HG03565 (cell line): ENCODE measurements around the gene HOXD9.

Experiments used
- ATAC-seq: cut with Tn5 transposase; IDR thresholded peaks from one replicate; pipeline ENCODE4 v1.9.1; 2021; ENCODE audit warnings: mild to moderate bottlenecking, moderate library complexity; ENCODE audit not compliant: unreplicated experiment

The HOXD9 gene

DNA sequence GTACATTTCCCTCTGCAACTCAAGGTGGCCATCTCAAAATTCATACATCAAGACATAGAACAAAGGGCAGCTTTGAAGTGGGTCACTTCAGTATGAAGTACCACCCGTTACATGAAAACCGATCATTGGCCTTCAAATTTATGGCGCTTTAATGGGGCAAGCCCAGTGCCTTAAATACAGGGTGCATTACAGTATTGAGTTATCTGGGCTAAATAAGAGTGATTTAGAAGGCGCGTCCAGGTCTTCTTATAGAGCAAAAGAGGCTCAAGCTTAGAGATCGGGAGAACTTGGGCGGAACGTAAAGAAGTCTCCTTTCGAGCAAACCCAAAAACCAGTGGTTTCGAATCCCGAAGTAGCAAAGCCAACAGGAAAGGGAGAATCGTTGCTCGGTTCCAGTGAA lies 41.7 kb downstream of the HOXD9 start:
- ATAC-seq: no peak

DNA sequence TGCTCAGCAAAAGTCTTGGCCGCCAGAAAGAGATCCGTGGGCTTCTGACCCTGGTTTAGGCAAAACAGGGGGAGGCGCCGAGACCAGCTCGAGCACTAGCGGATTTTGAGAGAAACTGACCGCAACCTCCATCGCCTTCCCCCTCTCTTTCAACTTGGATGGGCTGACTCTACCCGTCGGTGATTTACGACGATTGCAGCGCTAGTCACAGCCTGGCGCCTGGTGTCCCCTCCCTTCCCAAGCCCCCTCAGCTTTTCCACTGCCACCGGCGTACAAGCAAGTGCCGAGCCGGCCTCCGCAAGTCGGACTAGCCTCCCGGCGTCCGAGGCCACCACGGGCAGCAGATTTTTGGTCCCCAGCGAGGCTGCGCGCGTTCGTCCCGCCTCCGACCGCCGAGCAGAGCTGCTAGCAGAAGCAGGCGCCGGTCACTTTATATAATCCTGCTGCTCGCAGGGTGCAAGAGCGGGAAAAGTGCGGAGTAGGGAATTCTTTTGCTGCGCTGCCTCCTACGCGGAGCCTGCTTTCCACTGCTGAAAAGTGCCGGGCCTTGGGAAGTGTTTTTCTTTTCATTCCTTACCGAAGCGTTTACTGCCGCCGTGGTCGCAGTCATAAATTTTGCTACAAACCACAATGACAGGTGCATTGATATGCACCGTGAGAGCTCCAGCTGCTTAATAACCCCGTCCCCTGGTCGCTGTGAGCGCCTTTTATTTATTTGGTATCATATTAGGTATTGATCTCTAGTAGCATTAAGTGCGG lies 42.3 kb downstream of the HOXD9 start:
- no peak for ATAC-seq

DNA sequence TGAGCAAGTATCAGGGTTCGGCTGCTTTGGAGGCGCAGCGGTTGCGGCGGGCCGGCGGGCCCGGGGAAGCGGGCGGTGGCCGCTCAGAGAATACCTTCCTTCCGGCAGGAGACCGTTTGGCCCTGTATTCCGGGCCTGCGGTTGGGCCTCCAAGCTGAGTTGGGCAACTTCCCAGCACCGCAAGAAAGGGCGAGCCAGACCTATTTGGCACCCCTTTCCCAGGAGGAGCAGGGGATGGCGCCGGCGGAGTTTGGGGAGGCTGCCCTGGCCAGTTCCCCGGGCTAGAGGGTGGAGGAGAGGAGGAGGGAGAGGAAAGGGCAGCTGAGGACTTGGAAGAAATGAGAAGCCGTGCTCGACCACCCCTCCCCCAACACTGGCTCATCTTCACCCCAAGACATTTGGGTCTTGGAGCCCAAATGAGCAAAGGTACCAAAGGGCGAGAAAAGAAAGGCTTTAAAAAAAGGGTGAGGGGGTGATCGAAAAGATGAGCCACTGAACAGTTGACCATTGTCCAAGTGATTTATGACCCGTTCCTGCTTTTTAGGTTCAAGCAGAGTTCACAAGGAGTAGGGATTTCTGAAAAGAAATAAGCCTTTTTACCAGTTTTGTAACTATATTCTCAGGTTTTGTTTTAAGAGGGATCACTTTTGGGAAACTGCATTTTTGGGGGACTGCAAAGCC lies 43.0 kb downstream of the HOXD9 start:
- ATAC-seq: no peak

DNA sequence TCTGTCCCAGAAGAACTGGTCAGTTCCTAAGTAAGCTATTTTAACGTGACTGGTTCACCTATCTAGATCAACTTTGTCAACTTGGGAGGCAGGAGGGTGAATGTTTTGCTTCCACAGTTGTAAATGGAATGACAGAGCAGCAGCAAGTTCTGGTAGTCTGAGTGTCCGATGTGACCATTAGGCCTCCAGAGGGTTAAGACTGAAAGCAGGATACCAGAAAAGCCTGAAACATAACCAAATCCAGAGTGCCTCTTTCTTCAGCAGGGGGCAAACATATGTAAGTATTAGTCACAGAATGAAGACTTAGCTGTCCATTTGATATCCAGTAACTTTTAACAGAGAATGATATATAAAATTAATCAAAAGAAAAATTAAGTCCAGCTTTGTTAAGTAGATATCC lies 43.8 kb downstream of the HOXD9 start:
- ATAC-seq: no peak

- ATAC-seq: no peak
Measured at GRCh38 chr2:176167398-176167797, 44.9 kb downstream of the HOXD9 start.

- no peak for ATAC-seq
Measured at GRCh38 chr2:176169181-176169580, 46.7 kb downstream of the HOXD9 start.

GRCh38 chr2:176169711-176170110 lies 47.2 kb downstream of the HOXD9 start:
- ATAC-seq: no peak

- ATAC-seq: no peak
Measured at GRCh38 chr2:176170602-176171305, 48.2 kb downstream of the HOXD9 start.

DNA sequence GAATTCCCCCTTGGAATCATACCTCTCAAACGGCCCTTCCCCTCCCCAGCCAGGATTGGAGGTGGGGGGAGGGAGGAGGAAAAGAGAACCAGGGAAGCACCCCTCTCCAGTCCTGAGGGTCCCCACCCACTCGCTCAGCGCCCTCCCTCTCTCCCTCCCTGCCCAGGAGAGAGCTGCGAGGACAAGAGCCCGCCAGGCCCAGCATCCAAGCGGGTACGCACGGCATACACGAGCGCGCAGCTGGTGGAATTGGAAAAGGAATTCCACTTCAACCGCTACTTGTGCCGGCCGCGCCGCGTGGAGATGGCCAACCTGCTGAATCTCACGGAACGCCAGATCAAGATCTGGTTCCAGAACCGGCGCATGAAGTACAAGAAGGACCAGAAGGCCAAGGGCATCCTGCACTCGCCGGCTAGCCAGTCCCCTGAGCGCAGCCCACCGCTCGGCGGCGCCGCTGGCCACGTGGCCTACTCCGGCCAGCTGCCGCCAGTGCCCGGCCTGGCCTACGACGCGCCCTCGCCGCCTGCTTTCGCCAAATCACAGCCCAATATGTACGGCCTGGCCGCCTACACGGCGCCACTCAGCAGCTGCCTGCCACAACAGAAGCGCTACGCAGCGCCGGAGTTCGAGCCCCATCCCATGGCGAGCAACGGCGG lies 49.0 kb downstream of the HOXD9 start:
- ATAC-seq: no peak

- ATAC-seq: no peak
Measured at GRCh38 chr2:176172007-176172894, 49.7 kb downstream of the HOXD9 start.

DNA sequence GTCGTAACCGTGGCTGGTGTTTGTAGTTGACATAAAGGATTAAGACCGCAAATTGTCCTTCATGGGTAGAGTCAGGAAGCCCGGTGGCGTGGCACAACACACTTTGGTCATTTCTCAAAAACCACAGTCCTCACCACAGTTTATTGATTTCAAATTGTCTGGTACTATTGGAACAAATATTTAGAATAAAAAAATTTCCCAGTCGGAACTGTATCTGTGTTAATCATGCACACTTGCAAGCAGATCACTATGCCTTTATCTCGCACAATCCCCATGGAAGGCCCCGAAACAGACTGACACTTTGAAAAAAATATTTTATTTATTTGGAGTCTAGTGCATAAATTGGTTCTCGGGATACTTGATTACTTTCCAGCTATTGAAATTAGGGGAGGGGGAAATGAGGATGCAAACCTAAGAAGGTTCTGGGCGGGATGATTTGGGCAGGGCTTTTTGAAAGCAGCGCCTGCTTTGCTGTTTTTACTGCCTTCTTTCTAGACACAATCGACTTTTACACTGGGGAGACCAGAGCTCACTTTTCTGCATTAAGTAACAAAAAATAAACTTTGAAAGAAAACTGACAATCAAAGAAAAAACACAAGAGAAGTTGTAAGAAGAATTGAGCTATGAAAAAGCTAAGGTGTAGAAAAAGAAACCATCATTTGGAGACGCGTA lies 50.5 kb downstream of the HOXD9 start:
- ATAC-seq: no peak

DNA sequence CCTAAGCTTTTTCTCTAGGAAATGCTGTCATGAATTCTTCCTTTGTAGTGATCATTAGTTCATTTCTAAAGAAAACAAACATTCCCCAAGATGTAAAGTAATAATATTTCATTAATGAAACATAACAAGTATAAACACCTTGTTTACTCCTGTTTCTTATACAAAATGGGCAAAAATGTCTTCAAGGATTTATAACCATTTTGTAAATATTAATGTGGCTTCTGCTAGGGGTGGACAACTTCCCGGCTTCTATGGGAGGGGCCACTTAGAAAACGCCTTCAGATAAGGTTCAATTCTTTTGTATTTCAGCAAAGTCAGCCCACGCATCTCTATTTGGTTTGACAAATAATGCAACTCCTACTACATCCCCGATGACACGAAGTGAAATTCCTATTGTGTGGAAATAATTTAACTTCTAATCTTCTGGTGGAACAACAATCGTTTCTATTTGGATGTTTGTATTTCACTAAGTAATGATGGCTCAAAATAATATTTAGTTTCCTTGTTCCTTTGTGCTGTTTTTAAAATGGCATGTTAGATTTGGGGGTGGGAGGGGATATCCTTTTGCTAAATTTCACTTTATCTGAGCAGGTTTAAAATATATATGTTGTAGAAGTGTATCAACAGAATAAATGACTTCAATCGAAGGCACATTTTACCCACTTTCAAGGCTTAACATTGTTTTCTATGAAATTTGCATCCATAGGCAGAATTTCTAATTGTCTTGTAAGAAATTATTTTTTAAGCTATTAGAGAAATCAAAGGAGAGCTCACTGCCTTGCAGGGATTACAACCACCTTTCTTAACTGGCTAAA lies 51.3 kb downstream of the HOXD9 start:
- no peak for ATAC-seq

GRCh38 chr2:176174382-176174823 lies 51.9 kb downstream of the HOXD9 start:
- no peak for ATAC-seq
